ENCODE data around the gene LORICRIN. TPM values are rescaled to one million over a fixed set of nuclear protein-coding genes. Genes with fewer than 3 reads are reported as not detected.

The LORICRIN gene
- total and polyA plus RNA-seq, 2 donors (not counting 1 experiment from before 2014, with no cell fraction given), result 0.39 TPM; not detected in 1

DNA sequence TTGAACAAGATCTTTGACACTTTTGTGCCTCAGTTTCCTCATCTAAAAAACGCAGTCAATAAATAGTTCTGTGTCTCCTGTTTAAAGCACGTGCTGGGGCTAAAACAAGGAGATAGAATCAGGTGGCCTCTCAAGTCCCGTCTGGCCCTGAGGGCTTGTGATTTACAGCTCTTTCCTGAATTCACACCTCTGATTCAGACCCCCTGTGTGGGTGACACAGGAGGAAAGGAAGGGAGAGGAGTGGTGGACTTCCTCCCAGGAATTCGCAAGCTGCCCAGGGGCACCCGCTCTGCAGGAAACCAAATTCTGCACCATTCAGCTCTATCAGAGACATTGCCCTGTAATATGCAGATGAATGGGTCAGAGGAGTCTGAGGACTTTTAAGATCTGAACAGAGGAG is 47.3 kb upstream of the LORICRIN start:
- WGBS (ENCODE audit: insufficient coverage), result 30% methylated on average over 3 of the region's 5 CpGs
- Histone ChIP-seq H3K9me3 (ENCODE audit: control extremely low read depth in 1 of 3, control insufficient read depth in 2 of 3, insufficient read depth in 1 of 3, low read length in 2 of 3) (no peaks in the 10 kb centered on the region), H3K27ac (ENCODE audit: low read length in 2 of 2) (no peak overlapping the region), H2AFZ (ENCODE audit: insufficient read depth, low read depth, low read length, poor library complexity, severe bottlenecking) (no peak overlapping the region), H3K79me2 (ENCODE audit: control insufficient read depth, insufficient read depth, low read length) (no peaks in the 10 kb centered on the region), H4K20me1 (ENCODE audit: control insufficient read depth, insufficient read depth, low read length, poor library complexity, severe bottlenecking) (no peaks in the 10 kb centered on the region), H3K4me3 (ENCODE audit: control extremely low read depth in 1 of 5, extremely low read depth in 1 of 5, insufficient read depth in 1 of 5, low read depth in 2 of 5, low read length in 4 of 5) (no peak overlapping the region), H3K4me1 (ENCODE audit: control insufficient read depth in 2 of 2, insufficient read depth in 2 of 2, low read length in 2 of 2) (no peaks in the 10 kb centered on the region), H3K27me3 (replicated peaks in 1 of 4; ENCODE audit: control extremely low read depth in 1 of 4, control insufficient read depth in 3 of 4, insufficient read depth in 4 of 4, low read length in 3 of 4) (peaks cover 0 to 13% (median 0%) of the 10 kb centered on the region in 4 experiments), H3K4me2 (replicated peaks; ENCODE audit: low read depth, low read length, poor library complexity, severe bottlenecking) (no peak overlapping the region), H3K36me3 (replicated peaks in 1 of 2; ENCODE audit: control extremely low read depth in 1 of 2, control insufficient read depth in 1 of 2, extremely low read depth in 1 of 2, insufficient read depth in 2 of 2, low read length in 1 of 2) (no peaks in the 10 kb centered on the region), H3K9ac (ENCODE audit: low read length) (no peak overlapping the region)
- no peaks in the 10 kb centered on the region for H3K4me1 Mint-ChIP-seq
- no peak for TF ChIP-seq EZH2 (IDR thresholded peaks at IDR 0.05; ENCODE audit: borderline replicate concordance, insufficient read depth, low read depth, low read length, poor library complexity, severe bottlenecking)
- TF ChIP-seq, protein P1, sequence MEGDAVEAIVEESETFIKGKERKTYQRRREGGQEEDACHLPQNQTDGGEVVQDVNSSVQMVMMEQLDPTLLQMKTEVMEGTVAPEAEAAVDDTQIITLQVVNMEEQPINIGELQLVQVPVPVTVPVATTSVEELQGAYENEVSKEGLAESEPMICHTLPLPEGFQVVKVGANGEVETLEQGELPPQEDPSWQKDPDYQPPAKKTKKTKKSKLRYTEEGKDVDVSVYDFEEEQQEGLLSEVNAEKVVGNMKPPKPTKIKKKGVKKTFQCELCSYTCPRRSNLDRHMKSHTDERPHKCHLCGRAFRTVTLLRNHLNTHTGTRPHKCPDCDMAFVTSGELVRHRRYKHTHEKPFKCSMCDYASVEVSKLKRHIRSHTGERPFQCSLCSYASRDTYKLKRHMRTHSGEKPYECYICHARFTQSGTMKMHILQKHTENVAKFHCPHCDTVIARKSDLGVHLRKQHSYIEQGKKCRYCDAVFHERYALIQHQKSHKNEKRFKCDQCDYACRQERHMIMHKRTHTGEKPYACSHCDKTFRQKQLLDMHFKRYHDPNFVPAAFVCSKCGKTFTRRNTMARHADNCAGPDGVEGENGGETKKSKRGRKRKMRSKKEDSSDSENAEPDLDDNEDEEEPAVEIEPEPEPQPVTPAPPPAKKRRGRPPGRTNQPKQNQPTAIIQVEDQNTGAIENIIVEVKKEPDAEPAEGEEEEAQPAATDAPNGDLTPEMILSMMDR (IDR thresholded peaks at IDR 0.05), result no peak
- intact Hi-C loops (cut with micrococcal nuclease), result no loop called here
- no peak for ATAC-seq (ENCODE audit: low read depth)
- H3K4me3 Mint-ChIP-seq, result no peak overlapping the region
- no peaks in the 10 kb centered on the region for H3K9me3 Mint-ChIP-seq (ENCODE audit: insufficient read depth)
- no peak overlapping the region for H3K27ac Mint-ChIP-seq
- ChIA-PET CTCF (no interaction called here), POLR2A (no interaction called here)
- H3K27me3 Mint-ChIP-seq, result peaks cover 40% of the 10 kb centered on the region
- DNase-seq, result no peak

DNA sequence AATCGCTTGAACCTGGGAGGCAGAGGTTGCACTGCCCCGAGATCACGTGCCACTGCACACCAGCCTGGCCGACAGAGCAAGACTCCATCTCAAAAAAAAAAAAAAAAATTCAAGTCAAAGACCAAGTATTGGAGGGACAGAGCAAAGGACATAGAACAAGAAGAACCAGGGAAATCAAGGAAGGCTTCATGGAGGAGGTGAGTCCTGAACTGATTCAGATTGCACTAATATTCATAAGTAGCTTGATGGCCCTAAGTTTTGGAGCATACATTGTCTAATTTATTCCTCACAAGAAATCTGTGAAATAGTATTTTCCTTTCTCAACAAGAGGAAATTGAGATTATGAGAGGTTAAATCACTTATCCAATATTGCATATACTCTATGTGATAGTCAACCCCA is 46.0 kb upstream of the LORICRIN start:
- H3K27ac Mint-ChIP-seq, result no peak overlapping the region
- no CpG with 5 or more reads among the region's 4 CpGs for WGBS (ENCODE audit: insufficient coverage)
- peaks cover 0 to 16% (median 0%) of the 10 kb centered on the region in 4 experiments for H3K27me3 ChIP-seq (replicated peaks in 1 of 4; ENCODE audit: control extremely low read depth in 1 of 4, control insufficient read depth in 3 of 4, insufficient read depth in 4 of 4, low read length in 3 of 4)
- H3K4me1 ChIP-seq (ENCODE audit: control insufficient read depth in 2 of 2, insufficient read depth in 2 of 2, low read length in 2 of 2), result no peaks in the 10 kb centered on the region
- TF ChIP-seq, protein P1 (IDR thresholded peaks at IDR 0.05), result no peak
- TF ChIP-seq EZH2 (IDR thresholded peaks at IDR 0.05; ENCODE audit: borderline replicate concordance, insufficient read depth, low read depth, low read length, poor library complexity, severe bottlenecking), result no peak
- no peak for ATAC-seq (ENCODE audit: low read depth)
- no peak for DNase-seq
- H3K4me1 Mint-ChIP-seq, result no peaks in the 10 kb centered on the region
- POLR2A ChIA-PET, result no interaction called here
- H3K9me3 ChIP-seq (ENCODE audit: control extremely low read depth in 1 of 3, control insufficient read depth in 2 of 3, insufficient read depth in 1 of 3, low read length in 2 of 3), result no peaks in the 10 kb centered on the region
- H2AFZ ChIP-seq (ENCODE audit: insufficient read depth, low read depth, low read length, poor library complexity, severe bottlenecking), result no peak overlapping the region
- H3K4me2 ChIP-seq (replicated peaks; ENCODE audit: low read depth, low read length, poor library complexity, severe bottlenecking), result no peak overlapping the region
- H3K4me3 Mint-ChIP-seq, result no peak overlapping the region
- no peak overlapping the region for H3K27ac ChIP-seq (ENCODE audit: low read length in 2 of 2)
- no peaks in the 10 kb centered on the region for H3K36me3 ChIP-seq (replicated peaks in 1 of 2; ENCODE audit: control extremely low read depth in 1 of 2, control insufficient read depth in 1 of 2, extremely low read depth in 1 of 2, insufficient read depth in 2 of 2, low read length in 1 of 2)
- H4K20me1 ChIP-seq (ENCODE audit: control insufficient read depth, insufficient read depth, low read length, poor library complexity, severe bottlenecking), result no peaks in the 10 kb centered on the region
- CTCF ChIA-PET, result no interaction called here
- H3K9me3 Mint-ChIP-seq (ENCODE audit: insufficient read depth), result no peaks in the 10 kb centered on the region
- intact Hi-C loops (cut with micrococcal nuclease), result no loop called here
- H3K27me3 Mint-ChIP-seq, result peaks cover 43% of the 10 kb centered on the region
- H3K79me2 ChIP-seq (ENCODE audit: control insufficient read depth, insufficient read depth, low read length), result no peaks in the 10 kb centered on the region
- no peak overlapping the region for H3K9ac ChIP-seq (ENCODE audit: low read length)
- H3K4me3 ChIP-seq (ENCODE audit: control extremely low read depth in 1 of 5, extremely low read depth in 1 of 5, insufficient read depth in 1 of 5, low read depth in 2 of 5, low read length in 4 of 5), result no peak overlapping the region

All from B cell (primary cell).